ENCODE measurements around the gene GATAD2B. TPM values are rescaled to one million over a fixed set of nuclear protein-coding genes. Genes with fewer than 3 reads are reported as not detected.

Gene GATAD2B
- total and polyA plus RNA-seq, 8 donors, result 2.7 to 26.3 (median 16.0) TPM

- H3K4me1 ChIP-seq, result peaks cover 58 to 88% (median 77%) of the 10 kb centered on the region in 4 donors
- intact Hi-C loops (cut with DNase I; ENCODE audit: low total_unique reads), result no loop called here
- no peaks in the 10 kb centered on the region for H3K27me3 ChIP-seq
- DNase-seq, result peak in 1 of 2 donors; percentile 58
- 0 to 1% (median 0%) methylated on average over 13 of the region's 13 CpGs for WGBS, 5 donors
- H3K9me3 ChIP-seq, result no peaks in the 10 kb centered on the region
- TF ChIP-seq, protein P1, sequence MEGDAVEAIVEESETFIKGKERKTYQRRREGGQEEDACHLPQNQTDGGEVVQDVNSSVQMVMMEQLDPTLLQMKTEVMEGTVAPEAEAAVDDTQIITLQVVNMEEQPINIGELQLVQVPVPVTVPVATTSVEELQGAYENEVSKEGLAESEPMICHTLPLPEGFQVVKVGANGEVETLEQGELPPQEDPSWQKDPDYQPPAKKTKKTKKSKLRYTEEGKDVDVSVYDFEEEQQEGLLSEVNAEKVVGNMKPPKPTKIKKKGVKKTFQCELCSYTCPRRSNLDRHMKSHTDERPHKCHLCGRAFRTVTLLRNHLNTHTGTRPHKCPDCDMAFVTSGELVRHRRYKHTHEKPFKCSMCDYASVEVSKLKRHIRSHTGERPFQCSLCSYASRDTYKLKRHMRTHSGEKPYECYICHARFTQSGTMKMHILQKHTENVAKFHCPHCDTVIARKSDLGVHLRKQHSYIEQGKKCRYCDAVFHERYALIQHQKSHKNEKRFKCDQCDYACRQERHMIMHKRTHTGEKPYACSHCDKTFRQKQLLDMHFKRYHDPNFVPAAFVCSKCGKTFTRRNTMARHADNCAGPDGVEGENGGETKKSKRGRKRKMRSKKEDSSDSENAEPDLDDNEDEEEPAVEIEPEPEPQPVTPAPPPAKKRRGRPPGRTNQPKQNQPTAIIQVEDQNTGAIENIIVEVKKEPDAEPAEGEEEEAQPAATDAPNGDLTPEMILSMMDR (IDR thresholded peaks at IDR 0.05), result no peak
- TF ChIP-seq POLR2A (IDR thresholded peaks at IDR 0.05) (no peak), EP300 (IDR thresholded peaks at IDR 0.05) (no peak), POLR2AphosphoS5 (IDR thresholded peaks at IDR 0.05) (no peak)
- peak overlapping the region; percentile 73 to 98 (median 97) for H3K4me3 ChIP-seq
- H3K27ac ChIP-seq, result peak overlapping the region; percentile 83 to 98 (median 97)
- peaks cover 27 to 49% (median 41%) of the 10 kb centered on the region in 4 donors for H3K36me3 ChIP-seq
Measured at GRCh38 chr1:153957744-153958110, 35.0 kb upstream of the GATAD2B start.

DNA sequence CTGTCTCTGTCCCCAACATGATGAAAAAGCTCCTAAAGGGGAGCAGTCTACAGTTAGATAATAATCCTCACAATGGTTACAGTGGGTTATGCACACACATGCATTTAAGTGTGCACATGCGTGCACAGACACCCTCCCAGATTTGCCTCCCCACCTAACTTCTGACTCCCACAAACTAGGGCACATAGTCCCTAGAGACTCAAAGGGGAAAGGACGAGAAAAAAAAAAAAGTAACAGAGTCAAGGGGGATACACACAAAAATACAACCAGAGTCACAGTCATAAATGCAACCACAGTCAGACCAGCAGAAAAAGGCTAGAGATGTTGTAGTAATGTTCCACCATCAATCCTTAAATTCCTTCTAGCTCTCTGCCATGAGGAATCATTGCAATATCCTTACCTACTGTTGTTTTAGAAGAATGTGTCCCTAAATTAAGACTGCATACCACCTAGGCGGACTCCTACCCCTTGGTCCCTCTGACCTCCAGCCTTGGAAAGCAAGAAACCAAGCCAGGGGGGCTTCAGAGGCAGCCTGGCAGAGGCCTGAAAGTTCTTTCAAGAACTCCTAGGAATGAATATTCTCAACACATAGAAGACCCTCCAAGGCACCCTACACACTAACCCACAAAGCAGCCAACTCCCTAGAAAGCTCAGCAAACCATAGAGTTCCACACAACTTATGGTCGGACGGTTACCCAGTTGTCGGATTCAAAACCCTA, 34.4 kb upstream of the GATAD2B start:
- WGBS, 5 donors, result 20 to 27% (median 25%) methylated on average over 6 of the region's 6 CpGs
- Histone ChIP-seq H3K4me1 (peaks cover 53 to 83% (median 72%) of the 10 kb centered on the region in 4 donors), H3K9me3 (no peaks in the 10 kb centered on the region), H3K4me3 (peak overlapping the region; percentile 73 to 98 (median 97)), H3K27ac (peak overlapping the region; percentile 83 to 98 (median 97)), H3K36me3 (peaks cover 32 to 55% (median 46%) of the 10 kb centered on the region in 4 donors), H3K27me3 (no peaks in the 10 kb centered on the region)
- DNase-seq, result no peak
- no peak for TF ChIP-seq POLR2A (IDR thresholded peaks at IDR 0.05)
- TF ChIP-seq, protein P1 (IDR thresholded peaks at IDR 0.05), result no peak
- TF ChIP-seq EP300 (IDR thresholded peaks at IDR 0.05), result no peak
- intact Hi-C loops (cut with DNase I; ENCODE audit: low total_unique reads), result no loop called here

DNA sequence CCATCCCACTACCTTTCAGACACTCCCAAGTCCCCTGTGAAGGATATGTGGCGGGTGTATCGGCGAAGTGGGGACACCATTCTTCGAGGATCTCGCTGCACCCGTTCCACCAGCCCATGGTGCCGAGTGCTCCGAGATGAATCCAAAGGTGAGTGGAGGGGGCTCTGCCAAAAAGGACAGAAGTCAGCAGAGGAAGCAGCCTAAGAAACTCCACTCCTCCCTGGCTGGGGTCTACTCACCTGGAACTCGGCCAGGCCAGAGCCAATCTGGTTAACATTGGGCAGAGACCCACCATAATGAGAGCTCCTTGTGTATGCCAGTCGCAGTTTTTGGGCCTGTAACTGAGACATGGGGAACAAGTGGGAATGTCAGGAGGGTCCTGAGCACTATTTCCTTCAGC, 32.1 kb upstream of the GATAD2B start:
- Histone ChIP-seq H3K27ac (no peak overlapping the region), H3K4me3 (no peak overlapping the region), H3K27me3 (no peaks in the 10 kb centered on the region), H3K4me1 (peaks cover 40 to 61% (median 55%) of the 10 kb centered on the region in 4 donors), H3K9me3 (no peaks in the 10 kb centered on the region), H3K36me3 (peaks cover 40 to 59% (median 54%) of the 10 kb centered on the region in 4 donors)
- intact Hi-C loops (cut with DNase I; ENCODE audit: low total_unique reads), result no loop called here
- TF ChIP-seq POLR2AphosphoS5 (IDR thresholded peaks at IDR 0.05) (no peak), EP300 (IDR thresholded peaks at IDR 0.05) (no peak), POLR2A (IDR thresholded peaks at IDR 0.05) (no peak)
- no peak for DNase-seq
- WGBS, 5 donors, result 93 to 100% (median 95%) methylated on average over 7 to 10 of the region's 10 CpGs

- Histone ChIP-seq H3K27ac (no peak overlapping the region), H3K27me3 (no peaks in the 10 kb centered on the region), H3K4me1 (peaks cover 36 to 52% (median 46%) of the 10 kb centered on the region in 4 donors), H3K36me3 (peaks cover 38 to 62% (median 60%) of the 10 kb centered on the region in 4 donors), H3K4me3 (no peak overlapping the region), H3K9me3 (no peaks in the 10 kb centered on the region)
- 62 to 79% (median 65%) methylated on average over 4 of the region's 4 CpGs for WGBS, 5 donors
- TF ChIP-seq, protein P1 (IDR thresholded peaks at IDR 0.05), result no peak
- TF ChIP-seq POLR2AphosphoS5 (IDR thresholded peaks at IDR 0.05) (no peak), POLR2A (IDR thresholded peaks at IDR 0.05) (no peak), EP300 (IDR thresholded peaks at IDR 0.05) (no peak)
- no peak for DNase-seq
- intact Hi-C loops (cut with DNase I; ENCODE audit: low total_unique reads), result no loop called here
Measured at GRCh38 chr1:153953859-153954365, 31.1 kb upstream of the GATAD2B start.

Measured in stomach (tissue), 9 donors.